Measurements from ENCODE around the gene PRPF38A.

PRPF38A gene

DNA sequence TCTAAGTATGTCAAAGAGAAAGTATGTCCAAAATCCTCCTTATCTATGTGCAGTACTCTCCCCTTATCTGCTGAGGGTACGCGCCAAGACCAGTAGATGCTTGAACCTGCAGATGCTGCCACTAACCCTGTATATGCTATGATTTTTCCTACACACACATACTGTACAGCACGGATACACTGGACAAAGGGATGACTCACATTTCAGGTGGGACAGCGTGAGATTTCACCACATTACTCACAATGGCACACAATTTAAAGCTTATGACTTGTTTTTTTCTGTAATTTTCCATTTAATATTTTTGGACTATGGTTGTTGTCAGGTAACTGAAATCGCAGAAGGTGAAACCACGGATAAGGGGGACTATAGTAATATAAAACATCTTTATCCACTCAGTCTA is 4.3 kb upstream of the PRPF38A start:
- no peak for TF ChIP-seq FOXM1 (IDR thresholded peaks at IDR 0.05; ENCODE audit: borderline replicate concordance, low read depth)
- TF ChIP-seq TEAD4 (IDR thresholded peaks at IDR 0.05) = no peak
- TF ChIP-seq RAD21 (IDR thresholded peaks at IDR 0.05; ENCODE audit: low read depth) = no peak
- no peak for TF ChIP-seq NFIC (IDR thresholded peaks at IDR 0.05)
- TF ChIP-seq YY1 (IDR thresholded peaks at IDR 0.05; ENCODE audit: low read depth) = no peak
- no peak for TF ChIP-seq CEBPB (IDR thresholded peaks at IDR 0.05)
- no peak for TF ChIP-seq TCF12 (IDR thresholded peaks at IDR 0.05; ENCODE audit: low read depth)
- no peak for TF ChIP-seq TAF1 (IDR thresholded peaks at IDR 0.05; ENCODE audit: low read depth)
- no peak for TF ChIP-seq EGR1 (IDR thresholded peaks at IDR 0.05)
- TF ChIP-seq ZBTB7A (IDR thresholded peaks at IDR 0.05; ENCODE audit: low read depth) = no peak
- TF ChIP-seq EP300 (IDR thresholded peaks at IDR 0.05; ENCODE audit: borderline replicate concordance) = no peak

DNA sequence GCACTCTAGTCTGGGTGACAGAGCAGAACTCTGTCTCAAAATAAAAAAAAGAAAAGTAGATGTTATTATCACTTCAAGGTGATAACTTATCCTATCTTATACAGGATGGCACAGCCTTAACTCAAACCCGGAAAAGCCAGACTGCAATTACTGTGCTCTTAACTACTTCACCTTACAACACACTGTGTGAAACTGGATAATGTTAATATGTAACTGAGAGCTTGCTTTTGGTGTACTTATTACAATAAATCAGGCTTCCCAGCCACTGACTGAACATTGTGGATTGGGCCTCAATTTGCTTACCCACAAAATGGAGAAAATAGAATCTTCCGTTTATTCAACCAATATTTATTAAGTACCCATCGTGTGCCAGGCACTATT is 1.6 kb upstream of the PRPF38A start:
- no peak for TF ChIP-seq RAD21 (IDR thresholded peaks at IDR 0.05; ENCODE audit: low read depth)
- TF ChIP-seq TEAD4 (IDR thresholded peaks at IDR 0.05) = no peak
- no peak for TF ChIP-seq FOXM1 (IDR thresholded peaks at IDR 0.05; ENCODE audit: borderline replicate concordance, low read depth)
- no peak for TF ChIP-seq EGR1 (IDR thresholded peaks at IDR 0.05)
- TF ChIP-seq TCF12 (IDR thresholded peaks at IDR 0.05; ENCODE audit: low read depth) = no peak
- no peak for TF ChIP-seq NFIC (IDR thresholded peaks at IDR 0.05)
- TF ChIP-seq, protein P1, sequence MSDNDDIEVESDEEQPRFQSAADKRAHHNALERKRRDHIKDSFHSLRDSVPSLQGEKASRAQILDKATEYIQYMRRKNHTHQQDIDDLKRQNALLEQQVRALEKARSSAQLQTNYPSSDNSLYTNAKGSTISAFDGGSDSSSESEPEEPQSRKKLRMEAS (IDR thresholded peaks at IDR 0.05) = no peak
- TF ChIP-seq, protein P2, sequence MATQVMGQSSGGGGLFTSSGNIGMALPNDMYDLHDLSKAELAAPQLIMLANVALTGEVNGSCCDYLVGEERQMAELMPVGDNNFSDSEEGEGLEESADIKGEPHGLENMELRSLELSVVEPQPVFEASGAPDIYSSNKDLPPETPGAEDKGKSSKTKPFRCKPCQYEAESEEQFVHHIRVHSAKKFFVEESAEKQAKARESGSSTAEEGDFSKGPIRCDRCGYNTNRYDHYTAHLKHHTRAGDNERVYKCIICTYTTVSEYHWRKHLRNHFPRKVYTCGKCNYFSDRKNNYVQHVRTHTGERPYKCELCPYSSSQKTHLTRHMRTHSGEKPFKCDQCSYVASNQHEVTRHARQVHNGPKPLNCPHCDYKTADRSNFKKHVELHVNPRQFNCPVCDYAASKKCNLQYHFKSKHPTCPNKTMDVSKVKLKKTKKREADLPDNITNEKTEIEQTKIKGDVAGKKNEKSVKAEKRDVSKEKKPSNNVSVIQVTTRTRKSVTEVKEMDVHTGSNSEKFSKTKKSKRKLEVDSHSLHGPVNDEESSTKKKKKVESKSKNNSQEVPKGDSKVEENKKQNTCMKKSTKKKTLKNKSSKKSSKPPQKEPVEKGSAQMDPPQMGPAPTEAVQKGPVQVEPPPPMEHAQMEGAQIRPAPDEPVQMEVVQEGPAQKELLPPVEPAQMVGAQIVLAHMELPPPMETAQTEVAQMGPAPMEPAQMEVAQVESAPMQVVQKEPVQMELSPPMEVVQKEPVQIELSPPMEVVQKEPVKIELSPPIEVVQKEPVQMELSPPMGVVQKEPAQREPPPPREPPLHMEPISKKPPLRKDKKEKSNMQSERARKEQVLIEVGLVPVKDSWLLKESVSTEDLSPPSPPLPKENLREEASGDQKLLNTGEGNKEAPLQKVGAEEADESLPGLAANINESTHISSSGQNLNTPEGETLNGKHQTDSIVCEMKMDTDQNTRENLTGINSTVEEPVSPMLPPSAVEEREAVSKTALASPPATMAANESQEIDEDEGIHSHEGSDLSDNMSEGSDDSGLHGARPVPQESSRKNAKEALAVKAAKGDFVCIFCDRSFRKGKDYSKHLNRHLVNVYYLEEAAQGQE (IDR thresholded peaks at IDR 0.05; ENCODE audit: low read depth) = no peak
- no peak for TF ChIP-seq ZBTB7A (IDR thresholded peaks at IDR 0.05; ENCODE audit: low read depth)

DNA sequence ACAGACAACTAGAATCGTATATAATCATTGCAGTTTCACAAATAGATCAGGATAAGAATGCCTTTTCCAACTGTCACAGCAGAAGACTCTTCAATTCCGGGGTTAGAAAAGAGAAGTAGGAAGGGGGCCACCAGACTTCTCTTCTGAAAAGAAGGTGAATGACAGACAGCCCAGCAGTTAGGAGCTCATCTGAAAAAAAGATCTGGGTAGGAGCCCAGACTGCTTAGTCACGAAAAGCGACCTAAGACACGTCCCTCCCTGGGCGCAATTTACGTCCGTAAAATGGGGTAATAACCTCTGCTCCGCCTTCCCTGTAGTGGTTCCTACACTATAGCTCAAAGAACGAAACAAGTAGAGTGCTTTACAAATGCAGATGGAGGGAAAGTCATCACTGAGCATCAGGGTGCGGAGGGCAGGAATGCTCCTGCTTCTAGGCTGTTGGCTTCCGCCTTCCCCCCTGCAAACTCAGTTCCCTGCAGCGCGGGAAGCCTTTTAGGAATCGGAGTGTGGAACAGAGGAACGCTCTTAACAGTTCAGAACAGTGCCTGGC is 761 bp upstream of the PRPF38A start:
- TF ChIP-seq EGR1 (IDR thresholded peaks at IDR 0.05) = no peak
- TF ChIP-seq NFIC (IDR thresholded peaks at IDR 0.05) = no peak
- TF ChIP-seq EP300 (IDR thresholded peaks at IDR 0.05; ENCODE audit: borderline replicate concordance) = no peak
- TF ChIP-seq, protein P1 (IDR thresholded peaks at IDR 0.05) = no peak
- TF ChIP-seq FOXM1 (IDR thresholded peaks at IDR 0.05; ENCODE audit: borderline replicate concordance, low read depth) = no peak
- no peak for TF ChIP-seq TAF1 (IDR thresholded peaks at IDR 0.05; ENCODE audit: low read depth)
- no peak for TF ChIP-seq RAD21 (IDR thresholded peaks at IDR 0.05; ENCODE audit: low read depth)
- no peak for TF ChIP-seq YY1 (IDR thresholded peaks at IDR 0.05; ENCODE audit: low read depth)
- no peak for TF ChIP-seq CREB1 (IDR thresholded peaks at IDR 0.05; ENCODE audit: low read depth)
- TF ChIP-seq, protein P2 (IDR thresholded peaks at IDR 0.05; ENCODE audit: low read depth) = no peak
- TF ChIP-seq, protein P3, sequence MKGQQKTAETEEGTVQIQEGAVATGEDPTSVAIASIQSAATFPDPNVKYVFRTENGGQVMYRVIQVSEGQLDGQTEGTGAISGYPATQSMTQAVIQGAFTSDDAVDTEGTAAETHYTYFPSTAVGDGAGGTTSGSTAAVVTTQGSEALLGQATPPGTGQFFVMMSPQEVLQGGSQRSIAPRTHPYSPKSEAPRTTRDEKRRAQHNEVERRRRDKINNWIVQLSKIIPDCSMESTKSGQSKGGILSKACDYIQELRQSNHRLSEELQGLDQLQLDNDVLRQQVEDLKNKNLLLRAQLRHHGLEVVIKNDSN (IDR thresholded peaks at IDR 0.05) = no peak
- no peak for TF ChIP-seq TCF12 (IDR thresholded peaks at IDR 0.05; ENCODE audit: low read depth)
- no peak for TF ChIP-seq CEBPB (IDR thresholded peaks at IDR 0.05)
- TF ChIP-seq ZBTB7A (IDR thresholded peaks at IDR 0.05; ENCODE audit: low read depth) = no peak

DNA sequence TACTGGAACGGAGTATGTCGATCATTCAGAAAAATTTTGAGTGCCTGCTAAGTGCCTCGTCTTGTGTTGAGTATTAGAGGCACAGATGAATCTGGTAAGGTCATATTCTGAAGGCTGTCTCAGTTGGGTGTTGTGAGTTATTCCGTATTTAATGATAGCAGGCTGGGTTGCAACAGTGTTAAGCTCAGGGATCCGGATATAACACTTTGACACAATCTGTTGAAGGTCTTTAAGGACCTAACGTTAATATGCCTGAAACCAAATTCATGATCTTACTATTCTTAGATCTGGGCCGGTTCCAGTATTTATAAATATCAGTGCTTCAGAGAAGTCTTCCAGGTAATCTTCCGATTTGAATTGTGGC is 555 bp downstream of the PRPF38A start:
- TF ChIP-seq, protein P3 (IDR thresholded peaks at IDR 0.05) = no peak
- TF ChIP-seq CEBPB (IDR thresholded peaks at IDR 0.05) (no peak), FOXM1 (IDR thresholded peaks at IDR 0.05; ENCODE audit: borderline replicate concordance, low read depth) (no peak), EGR1 (IDR thresholded peaks at IDR 0.05) (no peak), RAD21 (IDR thresholded peaks at IDR 0.05; ENCODE audit: low read depth) (no peak), EP300 (IDR thresholded peaks at IDR 0.05; ENCODE audit: borderline replicate concordance) (no peak), NFIC (IDR thresholded peaks at IDR 0.05) (no peak), TEAD4 (IDR thresholded peaks at IDR 0.05) (no peak), CREB1 (IDR thresholded peaks at IDR 0.05; ENCODE audit: low read depth) (no peak)
- TF ChIP-seq, protein P2 (IDR thresholded peaks at IDR 0.05; ENCODE audit: low read depth) = no peak
- TF ChIP-seq, protein P1 (IDR thresholded peaks at IDR 0.05) = no peak

Measured in Ishikawa (cell line).